ENCODE measurements around the gene CDC42EP4. TPM values are rescaled to one million over a fixed set of nuclear protein-coding genes. Genes with fewer than 3 reads are reported as not detected.

Gene CDC42EP4
- total and polyA plus RNA-seq, 9 of the 15 experiments (the other 6 are each of a cell fraction or from before 2014, with no cell fraction given), result 0.65 to 20.8 (median 12.3) TPM

DNA sequence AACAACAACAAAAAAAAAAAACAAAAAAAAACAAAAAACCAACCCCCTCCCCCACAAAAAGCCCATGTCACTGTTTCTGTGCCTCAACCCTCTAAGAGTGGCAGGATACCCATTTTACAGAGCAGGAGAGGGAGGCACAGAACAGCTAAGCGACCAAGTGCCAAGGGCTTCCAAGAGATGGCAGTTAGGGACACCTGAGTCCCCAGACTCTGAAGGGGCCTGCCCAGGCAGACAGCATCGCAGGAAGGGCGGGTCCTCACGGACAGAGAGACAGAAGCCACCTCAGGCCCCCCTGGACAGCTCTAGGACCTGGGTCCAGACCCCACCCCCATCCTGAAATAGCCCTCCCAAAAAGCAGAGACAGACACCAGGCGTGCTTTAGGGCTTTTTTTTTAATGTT is 28.6 kb downstream of the CDC42EP4 start:
- peaks cover 22% of the 10 kb centered on the region; the same call in 2 of the 3 replicates for H3K36me3 ChIP-seq (ENCODE audit: control insufficient read depth, insufficient read depth, low read length)
- FAIRE-seq (no peak), DNase-seq (ENCODE audit: extremely low read depth in 1 of 4, low spot score in 3 of 4) (no peak), ATAC-seq (no peak)
- no peaks in the 10 kb centered on the region for H3K9me1 ChIP-seq (ENCODE audit: control insufficient read depth, insufficient read depth, low read length)
- H3K9ac ChIP-seq (ENCODE audit: insufficient read depth in 1 of 2, low read depth in 2 of 2, low read length in 2 of 2), result no peak overlapping the region; a peak in 1 of 4 replicates
- intact Hi-C loops (cut with micrococcal nuclease), result no loop called here
- peaks cover 6% of the 10 kb centered on the region; the same call in 1 of the 3 replicates for H3K79me2 ChIP-seq (ENCODE audit: control insufficient read depth, insufficient read depth, low read length)
- in situ Hi-C loops (cut with MboI), result no loop called here
- no peak overlapping the region for H2AFZ ChIP-seq (ENCODE audit: low read depth, low read length)
- H3K27me3 ChIP-seq (ENCODE audit: control insufficient read depth in 2 of 2, insufficient read depth in 2 of 2, low read length in 2 of 2), result no peaks in the 10 kb centered on the region; a peak in 1 of 5 replicates
- ChIA-PET POLR2A (interaction anchor here (0.7 to 1.3 kb wide), 2 partner anchors 11 to 15 kb away, joined by 4 read pairs; no protein-coding TSS in a partner anchor), CTCF (ENCODE audit: low intra/inter-chr PET ratio) (no interaction called here)
- no peaks in the 10 kb centered on the region for H3K9me3 ChIP-seq (replicated peaks; ENCODE audit: control insufficient read depth, insufficient read depth, low read depth, low read length)
- H4K20me1 ChIP-seq (replicated peaks; ENCODE audit: control insufficient read depth, insufficient read depth, low read length), result peaks cover 19% of the 10 kb centered on the region
- no peak overlapping the region for H3K4me2 ChIP-seq (ENCODE audit: insufficient read depth, low read length)
- H3K4me3 ChIP-seq, result no peak overlapping the region
- peaks cover 0 to 35% of the 10 kb centered on the region in 2 experiments; a peak in 4 of 5 replicates for H3K4me1 ChIP-seq (replicated peaks in 1 of 2; ENCODE audit: control insufficient read depth in 2 of 2, insufficient read depth in 2 of 2, low read length in 2 of 2)
- H3K27ac ChIP-seq (ENCODE audit: extremely low read depth, low read depth, low read length), result no peak overlapping the region
- BruUV-seq (replicated peaks), result no TSS peak
- TF ChIP-seq HNRNPH1 (optimal IDR thresholded peaks at IDR 0.05; ENCODE audit: low read depth, low read length), result no peak
- TF ChIP-seq SAFB2 (IDR thresholded peaks at IDR 0.05; ENCODE audit: borderline replicate concordance, low read depth, low read length, severe bottlenecking), result no peak
- TF ChIP-seq ZNF778 (CRISPR knock-in tag; IDR thresholded peaks at IDR 0.05), result no peak
- TF ChIP-seq MYC (IDR thresholded peaks at IDR 0.05; ENCODE audit: low read depth, low read length), result no peak
- TF ChIP-seq MYC (CRISPR knock-in tag; IDR thresholded peaks at IDR 0.05; ENCODE audit: borderline replicate concordance, low read depth), result no peak
- no peak for TF ChIP-seq CEBPB (tag; IDR thresholded peaks at IDR 0.05)
- TF ChIP-seq, protein P1, sequence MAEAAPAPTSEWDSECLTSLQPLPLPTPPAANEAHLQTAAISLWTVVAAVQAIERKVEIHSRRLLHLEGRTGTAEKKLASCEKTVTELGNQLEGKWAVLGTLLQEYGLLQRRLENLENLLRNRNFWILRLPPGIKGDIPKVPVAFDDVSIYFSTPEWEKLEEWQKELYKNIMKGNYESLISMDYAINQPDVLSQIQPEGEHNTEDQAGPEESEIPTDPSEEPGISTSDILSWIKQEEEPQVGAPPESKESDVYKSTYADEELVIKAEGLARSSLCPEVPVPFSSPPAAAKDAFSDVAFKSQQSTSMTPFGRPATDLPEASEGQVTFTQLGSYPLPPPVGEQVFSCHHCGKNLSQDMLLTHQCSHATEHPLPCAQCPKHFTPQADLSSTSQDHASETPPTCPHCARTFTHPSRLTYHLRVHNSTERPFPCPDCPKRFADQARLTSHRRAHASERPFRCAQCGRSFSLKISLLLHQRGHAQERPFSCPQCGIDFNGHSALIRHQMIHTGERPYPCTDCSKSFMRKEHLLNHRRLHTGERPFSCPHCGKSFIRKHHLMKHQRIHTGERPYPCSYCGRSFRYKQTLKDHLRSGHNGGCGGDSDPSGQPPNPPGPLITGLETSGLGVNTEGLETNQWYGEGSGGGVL (CRISPR knock-in tag; IDR thresholded peaks at IDR 0.05), result no peak
- TF ChIP-seq POLR3A (IDR thresholded peaks at IDR 0.05; ENCODE audit: borderline replicate concordance, extremely low read depth, insufficient read depth, insufficient read length), result no peak
- TF ChIP-seq NR2F6 (CRISPR knock-in tag; IDR thresholded peaks at IDR 0.05), result no peak
- TF ChIP-seq FOXA3 (CRISPR knock-in tag; conservative IDR thresholded peaks at IDR 0.05 in 1 of 2, IDR thresholded peaks at IDR 0.05 in 1 of 2), result no peak
- 83% methylated on average over 3 of the region's 5 CpGs for WGBS (ENCODE audit: insufficient coverage, low coverage, missing lambda C conversion rate)
